ENCODE results near the gene ODAD2.

Gene ODAD2

DNA sequence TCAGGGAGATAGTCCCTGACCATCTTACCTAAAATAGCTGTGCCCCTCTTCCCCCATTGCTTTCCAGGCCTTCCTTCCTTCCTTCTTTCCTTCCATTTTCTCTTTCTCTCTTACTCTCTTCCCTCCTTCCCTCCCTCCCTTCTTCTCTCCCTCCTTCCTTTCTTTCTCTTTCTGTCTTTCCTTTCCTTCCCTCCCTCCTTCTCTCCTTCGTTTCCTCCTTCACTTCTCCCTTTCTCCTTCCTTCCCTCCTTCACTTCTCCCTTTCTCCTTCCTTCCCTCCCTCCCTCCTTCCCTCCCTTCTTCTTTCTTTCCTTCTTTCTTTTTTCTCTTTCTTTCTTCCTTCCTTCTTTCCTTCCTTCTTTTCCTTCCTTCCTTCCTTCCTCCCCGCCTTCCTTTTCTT lies 228.7 kb downstream of the ODAD2 start:
- no peak for DNase-seq (ENCODE audit: low read depth, low spot score)
- ChIA-PET POLR2A (no interaction called here), CTCF (no interaction called here)
- TF ChIP-seq, protein P1, sequence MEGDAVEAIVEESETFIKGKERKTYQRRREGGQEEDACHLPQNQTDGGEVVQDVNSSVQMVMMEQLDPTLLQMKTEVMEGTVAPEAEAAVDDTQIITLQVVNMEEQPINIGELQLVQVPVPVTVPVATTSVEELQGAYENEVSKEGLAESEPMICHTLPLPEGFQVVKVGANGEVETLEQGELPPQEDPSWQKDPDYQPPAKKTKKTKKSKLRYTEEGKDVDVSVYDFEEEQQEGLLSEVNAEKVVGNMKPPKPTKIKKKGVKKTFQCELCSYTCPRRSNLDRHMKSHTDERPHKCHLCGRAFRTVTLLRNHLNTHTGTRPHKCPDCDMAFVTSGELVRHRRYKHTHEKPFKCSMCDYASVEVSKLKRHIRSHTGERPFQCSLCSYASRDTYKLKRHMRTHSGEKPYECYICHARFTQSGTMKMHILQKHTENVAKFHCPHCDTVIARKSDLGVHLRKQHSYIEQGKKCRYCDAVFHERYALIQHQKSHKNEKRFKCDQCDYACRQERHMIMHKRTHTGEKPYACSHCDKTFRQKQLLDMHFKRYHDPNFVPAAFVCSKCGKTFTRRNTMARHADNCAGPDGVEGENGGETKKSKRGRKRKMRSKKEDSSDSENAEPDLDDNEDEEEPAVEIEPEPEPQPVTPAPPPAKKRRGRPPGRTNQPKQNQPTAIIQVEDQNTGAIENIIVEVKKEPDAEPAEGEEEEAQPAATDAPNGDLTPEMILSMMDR (IDR thresholded peaks at IDR 0.05; ENCODE audit: insufficient read depth, low read length, missing control alignments): no peak
- H3K4me3 ChIP-seq (ENCODE audit: low read depth, low read length): no peak overlapping the region
